MCF 10A (cell line): ENCODE results near the gene ZNF76. TPM values are rescaled to one million over a fixed set of nuclear protein-coding genes. Genes with fewer than 3 reads are reported as not detected.

Experiments used
- BruUV-seq: library from RNA; stranded (reverse); fragments of 400-500 nt; replicated peaks from 2 replicates; lab custom pipeline; 2021; lab: Mats Ljungman, UMichigan
- CTCF ChIA-PET: fragments of 300-600 bp; sonication (Branson Sonifier 250); formaldehyde crosslinking; extraction: SDS; loops from one replicate; lab custom pipeline; 2021; ENCODE audit warnings: antibody characterized with exemption, inconsistent platforms; lab: Yijun Ruan, JAX
- POLR2A ChIA-PET: fragments of 300-600, 350-650 bp; sonication (Branson Sonifier 250); formaldehyde crosslinking; extraction: SDS; loops from one replicate; lab custom pipeline; 2020; ENCODE audit warnings: antibody characterized with exemption, inconsistent platforms; lab: Yijun Ruan, JAX
- DNase-seq: peaks from one replicate; pipeline ENCODE4 v3.0.0-alpha.2; 2018; ENCODE audit not compliant: unreplicated experiment
- H3K27ac Mint-ChIP-seq: one replicate; pipeline ENCODE4 v1.8.0; 2022; ENCODE audit warnings: mild to moderate bottlenecking, low read depth, mixed read lengths; ENCODE audit not compliant: unreplicated experiment
- H3K27me3 Mint-ChIP-seq: one replicate; pipeline ENCODE4 v1.8.0; 2022; ENCODE audit warnings: mixed read lengths; ENCODE audit not compliant: insufficient read depth, unreplicated experiment
- H3K36me3 Mint-ChIP-seq: one replicate; pipeline ENCODE4 v1.8.0; 2022; ENCODE audit warnings: mild to moderate bottlenecking, moderate library complexity, mixed read lengths; ENCODE audit not compliant: insufficient read depth, unreplicated experiment
- H3K4me1 Mint-ChIP-seq: one replicate; pipeline ENCODE4 v1.8.0; 2022; ENCODE audit warnings: mixed read lengths; ENCODE audit not compliant: insufficient read depth, unreplicated experiment
- H3K4me3 Mint-ChIP-seq: one replicate; pipeline ENCODE4 v1.8.0; 2022; ENCODE audit warnings: mild to moderate bottlenecking, moderate library complexity, mixed read lengths; ENCODE audit not compliant: unreplicated experiment
- H3K9me3 Mint-ChIP-seq: one replicate; pipeline ENCODE4 v1.8.0; 2022; ENCODE audit warnings: mixed read lengths; ENCODE audit not compliant: unreplicated experiment
- CTCF ChIP-seq: fragments of 200-600 bp; IDR thresholded peaks from one replicate; pipeline ENCODE4 v1.8.0; 2022; ENCODE audit warnings: antibody characterized with exemption, mild to moderate bottlenecking; ENCODE audit not compliant: unreplicated experiment
- intact Hi-C: fragments of 100-400 bp; cut with micrococcal nuclease; formaldehyde crosslinking; loops from 2 replicates; pipeline ENCODE4 v1.14.1; 2022
- total RNA-seq: library from RNA; stranded (reverse); gene quantifications from 2 replicates; pipeline ENCODE4 v1.2.3, GENCODE V29; 2022

The ZNF76 gene
- total RNA-seq, 1 experiment from 2014 or later: 28.0 TPM

GRCh38 chr6:35238843-35239289, 20.7 kb upstream of the ZNF76 start:
- peaks cover 6% of the 10 kb centered on the region for H3K9me3 Mint-ChIP-seq
- POLR2A ChIA-PET: interaction anchor here (0.6 kb wide), 1 partner anchor 10 kb away, joined by 3 read pairs; no protein-coding TSS in a partner anchor
- H3K36me3 Mint-ChIP-seq: no peaks in the 10 kb centered on the region
- H3K4me1 Mint-ChIP-seq: peaks cover 11% of the 10 kb centered on the region
- BruUV-seq: no TSS peak
- no peak for DNase-seq
- H3K4me3 Mint-ChIP-seq: no peak overlapping the region
- CTCF ChIA-PET: interaction anchor here (5.0 to 6.5 kb wide), 2 partner anchors 32 to 92 kb away, joined by 80 to 91 read pairs; no protein-coding TSS in a partner anchor
- intact Hi-C loops: no loop called here
- H3K27me3 Mint-ChIP-seq: no peaks in the 10 kb centered on the region
- no peak overlapping the region for H3K27ac Mint-ChIP-seq
- TF ChIP-seq CTCF: no peak

- CTCF ChIA-PET: interaction anchor here (1.2 to 6.5 kb wide), 6 partner anchors 9 to 824 kb away, joined by 5 to 91 read pairs (median 35); no protein-coding TSS in a partner anchor
- no peaks in the 10 kb centered on the region for H3K27me3 Mint-ChIP-seq
- H3K36me3 Mint-ChIP-seq: no peaks in the 10 kb centered on the region
- POLR2A ChIA-PET: interaction anchor here (0.8 to 1.3 kb wide), 2 partner anchors 20 to 653 kb away, joined by 3 read pairs; partner anchors contain the start of gene ZNF76
- no peak overlapping the region for H3K4me3 Mint-ChIP-seq
- no peak for TF ChIP-seq CTCF
- DNase-seq: no peak
- peaks cover 6% of the 10 kb centered on the region for H3K9me3 Mint-ChIP-seq
- H3K27ac Mint-ChIP-seq: no peak overlapping the region
- intact Hi-C loops: no loop called here
- BruUV-seq: no TSS peak
- peaks cover 11% of the 10 kb centered on the region for H3K4me1 Mint-ChIP-seq
These were observed 20.0 kb upstream of the ZNF76 start for GRCh38 chr6:35239581-35239980.

- Mint-ChIP-seq H3K4me3 (no peak overlapping the region), H3K27ac (peak overlapping the region; percentile 73)
These were observed 18.4 kb upstream of the ZNF76 start for GRCh38 chr6:35240838-35241801.

More at GRCh38 chr6:35240838-35241801, 18.4 kb upstream of the ZNF76 start:
- no TSS peak for BruUV-seq
- Mint-ChIP-seq H3K4me1 (peaks cover 11% of the 10 kb centered on the region), H3K9me3 (no peaks in the 10 kb centered on the region), H3K27me3 (no peaks in the 10 kb centered on the region), H3K36me3 (no peaks in the 10 kb centered on the region)
- intact Hi-C loops: loop anchor here (1.0 to 2.0 kb wide), 3 partner anchors 36 to 254 kb away; no protein-coding TSS in a partner anchor
- DNase-seq: peak; percentile 75
- POLR2A ChIA-PET: interaction anchor here (0.6 kb wide), 1 partner anchor 1196 kb away, joined by 6 read pairs; no protein-coding TSS in a partner anchor
- CTCF ChIA-PET: interaction anchor here (0.5 to 6.5 kb wide), 52 partner anchors 9 to 1432 kb away, joined by 3 to 91 read pairs (median 4); no protein-coding TSS in a partner anchor
- peak; percentile 97 for TF ChIP-seq CTCF
